ENCODE data around the gene STAG3. TPM values are rescaled to one million over a fixed set of nuclear protein-coding genes. Genes with fewer than 3 reads are reported as not detected.

STAG3 gene, protein sequence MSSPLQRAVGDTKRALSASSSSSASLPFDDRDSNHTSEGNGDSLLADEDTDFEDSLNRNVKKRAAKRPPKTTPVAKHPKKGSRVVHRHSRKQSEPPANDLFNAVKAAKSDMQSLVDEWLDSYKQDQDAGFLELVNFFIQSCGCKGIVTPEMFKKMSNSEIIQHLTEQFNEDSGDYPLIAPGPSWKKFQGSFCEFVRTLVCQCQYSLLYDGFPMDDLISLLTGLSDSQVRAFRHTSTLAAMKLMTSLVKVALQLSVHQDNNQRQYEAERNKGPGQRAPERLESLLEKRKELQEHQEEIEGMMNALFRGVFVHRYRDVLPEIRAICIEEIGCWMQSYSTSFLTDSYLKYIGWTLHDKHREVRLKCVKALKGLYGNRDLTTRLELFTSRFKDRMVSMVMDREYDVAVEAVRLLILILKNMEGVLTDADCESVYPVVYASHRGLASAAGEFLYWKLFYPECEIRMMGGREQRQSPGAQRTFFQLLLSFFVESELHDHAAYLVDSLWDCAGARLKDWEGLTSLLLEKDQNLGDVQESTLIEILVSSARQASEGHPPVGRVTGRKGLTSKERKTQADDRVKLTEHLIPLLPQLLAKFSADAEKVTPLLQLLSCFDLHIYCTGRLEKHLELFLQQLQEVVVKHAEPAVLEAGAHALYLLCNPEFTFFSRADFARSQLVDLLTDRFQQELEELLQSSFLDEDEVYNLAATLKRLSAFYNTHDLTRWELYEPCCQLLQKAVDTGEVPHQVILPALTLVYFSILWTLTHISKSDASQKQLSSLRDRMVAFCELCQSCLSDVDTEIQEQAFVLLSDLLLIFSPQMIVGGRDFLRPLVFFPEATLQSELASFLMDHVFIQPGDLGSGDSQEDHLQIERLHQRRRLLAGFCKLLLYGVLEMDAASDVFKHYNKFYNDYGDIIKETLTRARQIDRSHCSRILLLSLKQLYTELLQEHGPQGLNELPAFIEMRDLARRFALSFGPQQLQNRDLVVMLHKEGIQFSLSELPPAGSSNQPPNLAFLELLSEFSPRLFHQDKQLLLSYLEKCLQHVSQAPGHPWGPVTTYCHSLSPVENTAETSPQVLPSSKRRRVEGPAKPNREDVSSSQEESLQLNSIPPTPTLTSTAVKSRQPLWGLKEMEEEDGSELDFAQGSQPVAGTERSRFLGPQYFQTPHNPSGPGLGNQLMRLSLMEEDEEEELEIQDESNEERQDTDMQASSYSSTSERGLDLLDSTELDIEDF
- 0.91 TPM for total RNA-seq (2013)
- polyA plus RNA-seq (under 1 TPM in 2 of 3 donors, not detected in 1; 0.39 TPM), polyA minus RNA-seq (0.32 and 0.55 TPM in 2 replicates), total RNA-seq (0.26 to 3.0 (median 0.43) reads per million in 11 experiments)

DNA sequence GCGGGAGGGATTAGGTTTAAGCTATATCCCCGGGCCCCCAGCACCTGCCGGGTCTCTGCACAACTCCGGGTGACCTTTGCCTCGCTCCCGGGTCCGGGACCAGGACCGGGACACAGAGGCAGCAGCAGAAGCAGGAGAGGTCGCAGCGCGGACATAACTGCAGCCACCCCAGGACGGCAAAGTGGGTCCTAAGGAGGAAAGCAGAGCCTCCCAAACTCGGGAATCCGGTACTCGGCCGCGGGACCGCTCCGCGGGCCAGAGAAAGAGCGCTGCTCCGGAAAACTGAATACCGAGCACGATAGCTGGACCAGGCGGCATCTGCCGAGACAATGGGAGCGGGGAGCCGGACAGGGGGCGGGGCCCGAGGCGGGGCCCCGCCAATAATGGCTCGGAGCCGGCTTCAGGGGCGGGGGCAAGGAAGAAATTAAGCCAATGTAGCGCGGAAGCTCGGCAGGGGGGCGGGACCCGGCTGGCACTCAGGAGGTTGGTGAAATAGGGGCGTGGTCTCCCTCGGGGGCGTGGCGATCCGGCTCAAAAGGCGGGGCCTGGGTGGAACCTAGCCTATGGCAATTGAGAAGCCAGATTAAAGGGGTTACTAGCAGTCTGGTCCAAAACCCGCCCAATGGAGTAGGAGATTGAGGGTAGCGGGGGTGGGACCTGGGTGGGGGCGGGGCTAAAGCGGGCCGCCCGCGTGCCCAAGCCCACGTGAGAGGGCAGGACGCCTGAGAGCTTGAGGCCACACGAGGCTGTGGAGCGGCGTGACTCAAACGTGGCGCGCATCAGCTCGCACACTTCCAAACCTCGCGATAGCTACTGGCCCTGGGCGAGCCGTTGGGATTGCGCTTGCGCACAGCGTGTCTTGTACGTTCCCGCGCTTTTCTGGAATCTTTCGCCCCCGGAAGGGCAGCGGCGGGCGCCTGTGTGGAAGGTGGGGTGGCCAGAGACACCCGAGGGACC, at the start of gene STAG3, which contains the start of gene GPC2:
STAG3 (plus strand) TSS at position 874 of the 957 bp plus-strand sequence. CDS start 2,639 bp downstream, outside the sequence.
GPC2 (minus strand) TSS at position 337 of the 957 bp plus-strand sequence; CDS start at position 155, 182 bp downstream.
- intact Hi-C loops (cut with micrococcal nuclease), result loop anchor here in 1 of 2 donors (2.0 kb wide), 1 partner anchor 29 kb away; the partner anchor contains the start of gene LAMTOR4
- Mint-ChIP-seq H3K27me3 (ENCODE audit: low read depth in 3 of 3) (peaks cover 26 to 54% (median 41%) of the 10 kb centered on the region in 3 donors), H3K4me3 (peak within 1 kb of the TSS; percentile 76 to 85), H3K9me3 (peaks cover 0 to 10% (median 7%) of the 10 kb centered on the region in 7 donors), H3K36me3 (peaks cover 0 to 5% of the 10 kb centered on the region in 2 donors), H3K27ac (peak within 1 kb of the TSS in 2 of 7 donors; percentile 35 to 54), H3K4me1 (peaks cover 18% of the 10 kb centered on the region)
- DNase-seq, result peak; percentile 95 to 96 (median 96)
- H3K9ac ChIP-seq (ENCODE audit: insufficient read depth, low read length, poor library complexity, severe bottlenecking), result no peak within 1 kb of the TSS
- WGBS (ENCODE audit: insufficient coverage), result 4% methylated on average over 74 of the region's 78 CpGs
- H3K9me3 ChIP-seq (replicated peaks in 1 of 2; ENCODE audit: control insufficient read depth in 1 of 2, insufficient read depth in 1 of 2, low read length in 2 of 2), result peaks cover 0 to 6% of the 10 kb centered on the region in 2 donors
- TF ChIP-seq, protein P1, sequence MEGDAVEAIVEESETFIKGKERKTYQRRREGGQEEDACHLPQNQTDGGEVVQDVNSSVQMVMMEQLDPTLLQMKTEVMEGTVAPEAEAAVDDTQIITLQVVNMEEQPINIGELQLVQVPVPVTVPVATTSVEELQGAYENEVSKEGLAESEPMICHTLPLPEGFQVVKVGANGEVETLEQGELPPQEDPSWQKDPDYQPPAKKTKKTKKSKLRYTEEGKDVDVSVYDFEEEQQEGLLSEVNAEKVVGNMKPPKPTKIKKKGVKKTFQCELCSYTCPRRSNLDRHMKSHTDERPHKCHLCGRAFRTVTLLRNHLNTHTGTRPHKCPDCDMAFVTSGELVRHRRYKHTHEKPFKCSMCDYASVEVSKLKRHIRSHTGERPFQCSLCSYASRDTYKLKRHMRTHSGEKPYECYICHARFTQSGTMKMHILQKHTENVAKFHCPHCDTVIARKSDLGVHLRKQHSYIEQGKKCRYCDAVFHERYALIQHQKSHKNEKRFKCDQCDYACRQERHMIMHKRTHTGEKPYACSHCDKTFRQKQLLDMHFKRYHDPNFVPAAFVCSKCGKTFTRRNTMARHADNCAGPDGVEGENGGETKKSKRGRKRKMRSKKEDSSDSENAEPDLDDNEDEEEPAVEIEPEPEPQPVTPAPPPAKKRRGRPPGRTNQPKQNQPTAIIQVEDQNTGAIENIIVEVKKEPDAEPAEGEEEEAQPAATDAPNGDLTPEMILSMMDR (IDR thresholded peaks at IDR 0.05), result no peak
- peaks cover 13 to 18% of the 10 kb centered on the region in 2 donors for H3K4me1 ChIP-seq (ENCODE audit: control insufficient read depth in 1 of 2, insufficient read depth in 2 of 2, low read length in 2 of 2)
- H4K20me1 ChIP-seq (ENCODE audit: insufficient read depth, low read length), result no peaks in the 10 kb centered on the region
- peak within 1 kb of the TSS; percentile 30 to 82 (median 57) for H3K4me3 ChIP-seq (replicated peaks in 1 of 3; ENCODE audit: low read depth in 2 of 3, low read length in 3 of 3)
- H3K36me3 ChIP-seq (replicated peaks in 1 of 2; ENCODE audit: control insufficient read depth in 1 of 2, insufficient read depth in 2 of 2, low read length in 2 of 2), result no peaks in the 10 kb centered on the region
- no peak within 1 kb of the TSS for H3K27ac ChIP-seq (ENCODE audit: low read depth in 1 of 2, low read length in 2 of 2)
- H3K27me3 ChIP-seq (ENCODE audit: control insufficient read depth in 2 of 2, insufficient read depth in 2 of 2, low read length in 2 of 2), result peaks cover under 1 to 11% of the 10 kb centered on the region in 2 donors
- peak within 1 kb of the TSS; percentile 93 for H2AFZ ChIP-seq (ENCODE audit: insufficient read depth, low read depth, low read length, poor library complexity, severe bottlenecking)
- H3K79me2 ChIP-seq (ENCODE audit: insufficient read depth, low read length), result no peaks in the 10 kb centered on the region
- peak within 1 kb of the TSS; percentile 95 for H3K4me2 ChIP-seq (replicated peaks; ENCODE audit: extremely low read depth, low read length, poor library complexity, severe bottlenecking)
